ENCODE measurements around the gene CUL7.
"Not testable (repeated sequence)": the region's sequence is repeated elsewhere in the genome, so short reads cannot be mapped to it uniquely, and the experiment has no call there.

CUL7 gene

GRCh38 chr6:43047998-43048397, 5.7 kb downstream of the CUL7 start:
- no peak overlapping the region for H3K4me3 ChIP-seq (replicated peaks; ENCODE audit: low read depth, low read length)
- no peak for TF ChIP-seq CTCF (IDR thresholded peaks at IDR 0.05; ENCODE audit: low read depth, low read length, missing control alignments)
- no peak for DNase-seq (ENCODE audit: extremely low read depth, low read depth)

GRCh38 chr6:43045371-43045930, 8.2 kb downstream of the CUL7 start:
- TF ChIP-seq CTCF (IDR thresholded peaks at IDR 0.05; ENCODE audit: low read depth, low read length, missing control alignments) = no peak
- no peak overlapping the region for H3K4me3 ChIP-seq (replicated peaks; ENCODE audit: low read depth, low read length)
- no peak for DNase-seq (ENCODE audit: extremely low read depth, low read depth)

- H3K4me3 ChIP-seq (replicated peaks; ENCODE audit: low read depth, low read length) = no peak overlapping the region
- TF ChIP-seq CTCF (IDR thresholded peaks at IDR 0.05; ENCODE audit: low read depth, low read length, missing control alignments) = no peak
- no peak for DNase-seq (ENCODE audit: extremely low read depth, low read depth)
These were observed 10.3 kb downstream of the CUL7 start for GRCh38 chr6:43043310-43043709.

- H3K4me3 ChIP-seq (replicated peaks; ENCODE audit: low read depth, low read length); DNase-seq (ENCODE audit: extremely low read depth, low read depth): not testable (repeated sequence)
These were observed 12.2 kb downstream of the CUL7 start for GRCh38 chr6:43041475-43041874.

GRCh38 chr6:43040542-43041257, 13.0 kb downstream of the CUL7 start:
- TF ChIP-seq CTCF (IDR thresholded peaks at IDR 0.05; ENCODE audit: low read depth, low read length, missing control alignments) = no peak
- DNase-seq (ENCODE audit: extremely low read depth, low read depth) = no peak
- H3K4me3 ChIP-seq (replicated peaks; ENCODE audit: low read depth, low read length) = no peak overlapping the region

- no peak for TF ChIP-seq CTCF (IDR thresholded peaks at IDR 0.05; ENCODE audit: low read depth, low read length, missing control alignments)
- no peak overlapping the region for H3K4me3 ChIP-seq (replicated peaks; ENCODE audit: low read depth, low read length)
- DNase-seq (ENCODE audit: extremely low read depth, low read depth) = no peak
These were observed 14.9 kb downstream of the CUL7 start for GRCh38 chr6:43038727-43039126.

- no peak for TF ChIP-seq CTCF (IDR thresholded peaks at IDR 0.05; ENCODE audit: low read depth, low read length, missing control alignments)
- DNase-seq (ENCODE audit: extremely low read depth, low read depth) = no peak
- H3K4me3 ChIP-seq (replicated peaks; ENCODE audit: low read depth, low read length) = no peak overlapping the region
These were observed 15.9 kb downstream of the CUL7 start for GRCh38 chr6:43037706-43038105.
